WTC11 (cell line): ENCODE results near the gene GRK3. TPM values are rescaled to one million over a fixed set of nuclear protein-coding genes. Genes with fewer than 3 reads are reported as not detected.

Experiments used
- ATAC-seq: fragments of 200-7000 bp; cut with Tn5 transposase; 2 replicates; pipeline ENCODE4 v1.10.0; 2021; ENCODE audit warnings: mild to moderate bottlenecking, moderate library complexity
- CTCF ChIA-PET: fragments of 300-600 bp; sonication (Branson Sonifier 250); formaldehyde crosslinking; loops from one replicate; lab custom pipeline; 2021; ENCODE audit warnings: antibody characterized with exemption; lab: Charles Lee
- POLR2A ChIA-PET: fragments of 350-600 bp; sonication (Branson Sonifier 250); formaldehyde crosslinking; loops from one replicate; lab custom pipeline; 2021; ENCODE audit warnings: antibody characterized with exemption; lab: Charles Lee
- DNase-seq: peaks from one replicate; pipeline ENCODE4 v3.0.0; 2021; ENCODE audit warnings: low spot score
- H3K27ac Mint-ChIP-seq: 2 replicates; pipeline ENCODE4 v1.8.0; 2021; ENCODE audit warnings: mixed read lengths
- H3K27me3 Mint-ChIP-seq: 2 replicates; pipeline ENCODE4 v1.8.0; 2021; ENCODE audit warnings: low read depth, mild to moderate bottlenecking, moderate library complexity, mixed read lengths
- H3K36me3 Mint-ChIP-seq: 2 replicates; pipeline ENCODE4 v1.8.0; 2021; ENCODE audit warnings: mixed read lengths
- H3K4me1 Mint-ChIP-seq: 2 replicates; pipeline ENCODE4 v1.8.0; 2022; ENCODE audit warnings: mixed read lengths
- H3K4me3 Mint-ChIP-seq: 2 replicates; pipeline ENCODE4 v1.8.0; 2021; ENCODE audit warnings: mild to moderate bottlenecking, moderate library complexity, mixed read lengths
- H3K9me3 Mint-ChIP-seq: 2 replicates; pipeline ENCODE4 v1.8.0; 2021; ENCODE audit warnings: mixed read lengths
- ARID4B ChIP-seq: sonication (generic); formaldehyde crosslinking; IDR thresholded peaks from 2 replicates; pipeline ENCODE4 v1.8.0; 2023; ENCODE audit warnings: missing genetic modification reagents, mild to moderate bottlenecking, borderline replicate concordance
- CREB1 ChIP-seq: sonication (generic); formaldehyde crosslinking; IDR thresholded peaks from 2 replicates; pipeline ENCODE4 v1.8.0; 2023; ENCODE audit warnings: mild to moderate bottlenecking, missing genetic modification reagents
- ESRRA ChIP-seq: sonication (generic); formaldehyde crosslinking; IDR thresholded peaks from 2 replicates; pipeline ENCODE4 v1.8.1; 2022; ENCODE audit warnings: mild to moderate bottlenecking, missing genetic modification reagents, borderline replicate concordance
- ETV6 ChIP-seq: sonication (generic); formaldehyde crosslinking; IDR thresholded peaks from 2 replicates; pipeline ENCODE4 v1.8.1; 2022; ENCODE audit warnings: mild to moderate bottlenecking, missing genetic modification reagents
- FOXK1 ChIP-seq: sonication (generic); formaldehyde crosslinking; IDR thresholded peaks from 2 replicates; pipeline ENCODE4 v1.8.0; 2022; ENCODE audit warnings: mild to moderate bottlenecking, moderate library complexity, missing genetic modification reagents
- HMGA2 ChIP-seq: fragments of 250-450 bp; sonication (Bioruptor Pico); IDR thresholded peaks from 2 replicates; pipeline ENCODE4 v1.4.0; 2021; ENCODE audit warnings: mild to moderate bottlenecking, moderate library complexity
- IRF2 ChIP-seq: sonication (generic); formaldehyde crosslinking; IDR thresholded peaks from 2 replicates; pipeline ENCODE4 v1.8.0; 2022; ENCODE audit warnings: low read depth, missing genetic modification reagents, borderline replicate concordance
- KAT7 ChIP-seq: sonication (generic); formaldehyde crosslinking; IDR thresholded peaks from 2 replicates; pipeline ENCODE4 v1.8.1; 2023; ENCODE audit warnings: missing genetic modification reagents, mild to moderate bottlenecking, borderline replicate concordance
- NFATC4 ChIP-seq: fragments of 250-450 bp; sonication (Bioruptor Pico); IDR thresholded peaks from 2 replicates; pipeline ENCODE4 v1.9.0; 2021; ENCODE audit warnings: mild to moderate bottlenecking
- NR3C1 ChIP-seq: sonication (generic); formaldehyde crosslinking; conservative IDR thresholded peaks from 2 replicates; pipeline ENCODE4 v1.8.1; 2023; ENCODE audit warnings: low read depth, mild to moderate bottlenecking, missing genetic modification reagents
- PRRX2 ChIP-seq: fragments of 250-450 bp; sonication (Bioruptor Pico); IDR thresholded peaks from 2 replicates; pipeline ENCODE4 v1.8.0; 2021; ENCODE audit warnings: mild to moderate bottlenecking
- SMAD4 ChIP-seq: sonication (generic); formaldehyde crosslinking; IDR thresholded peaks from 2 replicates; pipeline ENCODE4 v1.8.0; 2022; ENCODE audit warnings: mild to moderate bottlenecking, missing genetic modification reagents
- TCF7 ChIP-seq: sonication (generic); formaldehyde crosslinking; IDR thresholded peaks from 2 replicates; pipeline ENCODE4 v1.8.0; 2022; ENCODE audit warnings: mild to moderate bottlenecking, low read depth, missing genetic modification reagents, moderate library complexity
- ZNF317 ChIP-seq: sonication (generic); formaldehyde crosslinking; IDR thresholded peaks from 2 replicates; pipeline ENCODE4 v1.8.1; 2023; ENCODE audit warnings: low read depth, mild to moderate bottlenecking, moderate library complexity, missing genetic modification reagents, borderline replicate concordance
- ZNF396 ChIP-seq: fragments of 250-450 bp; sonication (Bioruptor Pico); IDR thresholded peaks from 2 replicates; pipeline ENCODE4 v1.8.0; 2021; ENCODE audit warnings: mild to moderate bottlenecking, moderate library complexity, borderline replicate concordance
- ZNF532 ChIP-seq: fragments of 250-450 bp; sonication (Bioruptor Pico); IDR thresholded peaks from 2 replicates; pipeline ENCODE4 v1.9.0; 2021; ENCODE audit warnings: mild to moderate bottlenecking, borderline replicate concordance
- total RNA-seq: library from RNA; stranded (reverse); gene quantifications from 3 replicates; pipeline ENCODE4 v1.2.3, GENCODE V29; 2021
- TF ChIP-seq, protein P1 (sequence below): sonication (generic); formaldehyde crosslinking; IDR thresholded peaks from 2 replicates; pipeline ENCODE4 v1.8.1; 2022; ENCODE audit warnings: mild to moderate bottlenecking, missing genetic modification reagents, moderate library complexity, borderline replicate concordance
- TF ChIP-seq, protein P2 (sequence below): sonication (generic); formaldehyde crosslinking; IDR thresholded peaks from 2 replicates; pipeline ENCODE4 v1.8.1; 2023; ENCODE audit warnings: mild to moderate bottlenecking, missing genetic modification reagents, moderate library complexity
- TF ChIP-seq, protein P3 (sequence below): sonication (generic); formaldehyde crosslinking; IDR thresholded peaks from 2 replicates; pipeline ENCODE4 v1.8.1; 2022; ENCODE audit warnings: low read depth, missing genetic modification reagents, borderline replicate concordance
- TF ChIP-seq, protein P4 (sequence below): sonication (generic); formaldehyde crosslinking; IDR thresholded peaks from 2 replicates; pipeline ENCODE4 v1.8.0; 2023; ENCODE audit warnings: missing genetic modification reagents

The GRK3 gene
- total RNA-seq, 1 experiment from 2014 or later = 27.1 TPM

DNA sequence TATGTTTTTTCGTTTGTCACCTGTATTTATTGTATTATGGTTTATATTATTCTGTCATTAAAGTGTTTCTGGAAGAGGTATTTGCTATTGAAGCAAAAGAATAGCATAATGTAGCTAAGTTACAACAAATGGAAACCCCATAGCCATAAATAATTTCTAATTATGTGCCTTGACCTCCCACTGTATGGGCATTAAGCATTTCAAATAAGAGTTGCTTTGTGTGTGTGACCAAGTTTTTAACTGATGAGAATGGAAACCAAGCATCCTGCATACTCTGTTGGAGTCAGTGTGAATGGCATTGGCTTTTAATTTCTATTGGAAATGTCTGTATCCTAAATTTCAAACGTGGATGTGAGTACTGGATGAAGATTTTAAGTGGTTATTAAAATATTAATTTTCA is 115.6 kb downstream of the GRK3 start (continued):
- no peak for TF ChIP-seq ARID4B
- TF ChIP-seq TCF7 (CRISPR knock-in tag) = no peak
- TF ChIP-seq NR3C1 (CRISPR knock-in tag) = no peak
- no peak for TF ChIP-seq ZNF532 (CRISPR knock-in tag)
- TF ChIP-seq ETV6 (CRISPR knock-in tag) = no peak

DNA sequence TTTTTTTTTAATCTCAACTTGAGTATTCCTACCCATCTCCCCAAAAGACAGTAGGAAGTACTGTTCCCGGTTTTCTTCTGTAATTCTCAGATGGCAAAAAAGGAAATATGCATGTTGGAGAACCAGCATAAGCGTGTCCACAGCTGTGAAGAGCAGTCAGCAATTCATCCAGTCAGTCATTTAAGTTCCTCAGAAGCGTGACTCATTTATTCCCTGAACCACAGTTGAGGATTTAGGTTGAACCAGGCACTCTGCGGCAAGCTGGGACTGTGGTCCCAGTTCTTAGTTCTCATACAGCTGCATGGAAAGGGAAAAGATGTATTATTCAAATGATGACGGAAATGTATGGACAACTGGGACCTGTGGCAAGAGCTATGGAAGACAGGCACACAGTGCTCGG is 116.5 kb downstream of the GRK3 start:
- Mint-ChIP-seq H3K4me3 (no peak overlapping the region), H3K27me3 (no peaks in the 10 kb centered on the region), H3K9me3 (peaks cover 12% of the 10 kb centered on the region; the same call in 1 of the 2 replicates), H3K36me3 (peaks cover 8% of the 10 kb centered on the region), H3K27ac (peak overlapping the region; percentile 30; the same call in 1 of the 2 replicates)
- POLR2A ChIA-PET = no interaction called here
- CTCF ChIA-PET = no interaction called here
- ATAC-seq = no peak
- TF ChIP-seq SMAD4 (CRISPR knock-in tag) (no peak), NFATC4 (no peak), IRF2 (no peak), ESRRA (CRISPR knock-in tag) (no peak), KAT7 (CRISPR knock-in tag) (no peak), TCF7 (CRISPR knock-in tag) (no peak), ZNF317 (CRISPR knock-in tag) (no peak)
- TF ChIP-seq, all 79 proteins: peak for 0
- no peak for DNase-seq
- no peaks in the 10 kb centered on the region for H3K4me1 Mint-ChIP-seq

GRCh38 chr22:25682109-25682508 is 117.6 kb downstream of the GRK3 start:
- Mint-ChIP-seq H3K36me3 (peaks cover 8% of the 10 kb centered on the region), H3K4me1 (no peaks in the 10 kb centered on the region), H3K9me3 (peaks cover 12% of the 10 kb centered on the region; the same call in 1 of the 2 replicates), H3K27me3 (no peaks in the 10 kb centered on the region), H3K4me3 (no peak overlapping the region), H3K27ac (no peak overlapping the region)
- DNase-seq (no peak), ATAC-seq (no peak)
- CTCF ChIA-PET = no interaction called here
- POLR2A ChIA-PET = no interaction called here
- TF ChIP-seq, protein P1, sequence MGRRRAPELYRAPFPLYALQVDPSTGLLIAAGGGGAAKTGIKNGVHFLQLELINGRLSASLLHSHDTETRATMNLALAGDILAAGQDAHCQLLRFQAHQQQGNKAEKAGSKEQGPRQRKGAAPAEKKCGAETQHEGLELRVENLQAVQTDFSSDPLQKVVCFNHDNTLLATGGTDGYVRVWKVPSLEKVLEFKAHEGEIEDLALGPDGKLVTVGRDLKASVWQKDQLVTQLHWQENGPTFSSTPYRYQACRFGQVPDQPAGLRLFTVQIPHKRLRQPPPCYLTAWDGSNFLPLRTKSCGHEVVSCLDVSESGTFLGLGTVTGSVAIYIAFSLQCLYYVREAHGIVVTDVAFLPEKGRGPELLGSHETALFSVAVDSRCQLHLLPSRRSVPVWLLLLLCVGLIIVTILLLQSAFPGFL (CRISPR knock-in tag) = no peak
- TF ChIP-seq ZNF317 (CRISPR knock-in tag) (no peak), HMGA2 (CRISPR knock-in tag) (no peak), ZNF396 (CRISPR knock-in tag) (no peak), CREB1 (CRISPR knock-in tag) (no peak), NFATC4 (no peak), ESRRA (CRISPR knock-in tag) (no peak), KAT7 (CRISPR knock-in tag) (no peak), FOXK1 (CRISPR knock-in tag) (no peak), PRRX2 (CRISPR knock-in tag) (no peak)
- TF ChIP-seq, protein P2, sequence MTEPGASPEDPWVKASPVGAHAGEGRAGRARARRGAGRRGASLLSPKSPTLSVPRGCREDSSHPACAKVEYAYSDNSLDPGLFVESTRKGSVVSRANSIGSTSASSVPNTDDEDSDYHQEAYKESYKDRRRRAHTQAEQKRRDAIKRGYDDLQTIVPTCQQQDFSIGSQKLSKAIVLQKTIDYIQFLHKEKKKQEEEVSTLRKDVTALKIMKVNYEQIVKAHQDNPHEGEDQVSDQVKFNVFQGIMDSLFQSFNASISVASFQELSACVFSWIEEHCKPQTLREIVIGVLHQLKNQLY = no peak
- TF ChIP-seq, protein P3, sequence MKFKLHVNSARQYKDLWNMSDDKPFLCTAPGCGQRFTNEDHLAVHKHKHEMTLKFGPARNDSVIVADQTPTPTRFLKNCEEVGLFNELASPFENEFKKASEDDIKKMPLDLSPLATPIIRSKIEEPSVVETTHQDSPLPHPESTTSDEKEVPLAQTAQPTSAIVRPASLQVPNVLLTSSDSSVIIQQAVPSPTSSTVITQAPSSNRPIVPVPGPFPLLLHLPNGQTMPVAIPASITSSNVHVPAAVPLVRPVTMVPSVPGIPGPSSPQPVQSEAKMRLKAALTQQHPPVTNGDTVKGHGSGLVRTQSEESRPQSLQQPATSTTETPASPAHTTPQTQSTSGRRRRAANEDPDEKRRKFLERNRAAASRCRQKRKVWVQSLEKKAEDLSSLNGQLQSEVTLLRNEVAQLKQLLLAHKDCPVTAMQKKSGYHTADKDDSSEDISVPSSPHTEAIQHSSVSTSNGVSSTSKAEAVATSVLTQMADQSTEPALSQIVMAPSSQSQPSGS = no peak
- TF ChIP-seq, protein P4, sequence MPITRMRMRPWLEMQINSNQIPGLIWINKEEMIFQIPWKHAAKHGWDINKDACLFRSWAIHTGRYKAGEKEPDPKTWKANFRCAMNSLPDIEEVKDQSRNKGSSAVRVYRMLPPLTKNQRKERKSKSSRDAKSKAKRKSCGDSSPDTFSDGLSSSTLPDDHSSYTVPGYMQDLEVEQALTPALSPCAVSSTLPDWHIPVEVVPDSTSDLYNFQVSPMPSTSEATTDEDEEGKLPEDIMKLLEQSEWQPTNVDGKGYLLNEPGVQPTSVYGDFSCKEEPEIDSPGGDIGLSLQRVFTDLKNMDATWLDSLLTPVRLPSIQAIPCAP (CRISPR knock-in tag) = no peak
